DOHH2 (cell line): ENCODE results near the gene HEBP2.

Experiments
- H3F3A ChIP-seq: fragments of 200-600 bp; sonication (generic), shearing (Covaris generic); 2 replicates; pipeline ENCODE4 v1.6.0; 2016; ENCODE audit warnings: antibody characterized with exemption, mild to moderate bottlenecking; ENCODE audit not compliant: control insufficient read depth, insufficient read depth
- H3K27ac ChIP-seq: fragments of 200-600 bp; sonication (generic); 2 replicates; pipeline ENCODE4 v1.5.1; 2014; ENCODE audit warnings: low read depth, mild to moderate bottlenecking, low read length, moderate library complexity
- H3K27me3 ChIP-seq: fragments of 200-600 bp; sonication (generic); 2 replicates; pipeline ENCODE4 v1.6.1; 2014; ENCODE audit warnings: mild to moderate bottlenecking, low read length, mixed read lengths; ENCODE audit not compliant: control insufficient read depth
- H3K36me3 ChIP-seq: fragments of 200-600 bp; sonication (generic); 2 replicates; pipeline ENCODE4 v1.6.1; 2014; ENCODE audit warnings: mild to moderate bottlenecking, low read length, moderate library complexity, mixed read lengths; ENCODE audit not compliant: control insufficient read depth
- H3K4me1 ChIP-seq: fragments of 200-600 bp; sonication (generic); 2 replicates; pipeline ENCODE4 v1.6.1; 2014; ENCODE audit warnings: mild to moderate bottlenecking, low read length, mixed read lengths; ENCODE audit not compliant: control insufficient read depth
- H3K4me2 ChIP-seq: fragments of 200-600 bp; sonication (generic); 2 replicates; pipeline ENCODE4 v1.6.0; 2014; ENCODE audit warnings: mild to moderate bottlenecking, low read length, moderate library complexity
- H3K4me3 ChIP-seq: fragments of 200-600 bp; sonication (generic); 2 replicates; pipeline ENCODE4 v1.5.1; 2014; ENCODE audit warnings: mild to moderate bottlenecking, low read length, mixed read lengths
- H3K79me2 ChIP-seq: fragments of 200-600 bp; sonication (generic); 2 replicates; pipeline ENCODE4 v1.6.1; 2014; ENCODE audit warnings: mild to moderate bottlenecking, low read length, mixed read lengths; ENCODE audit not compliant: control insufficient read depth
- H3K9me2 ChIP-seq: fragments of 200-600 bp; sonication (generic); replicated peaks from 2 replicates; pipeline ENCODE4 v1.6.1; 2014; ENCODE audit warnings: mild to moderate bottlenecking, low read length, mixed read lengths; ENCODE audit not compliant: control insufficient read depth
- H3K9me3 ChIP-seq: fragments of 200-600 bp; sonication (generic); 2 replicates; pipeline ENCODE4 v1.6.1; 2014; ENCODE audit warnings: antibody characterized with exemption, low read length, mixed read lengths; ENCODE audit not compliant: control insufficient read depth, insufficient read depth
- H4K20me1 ChIP-seq: fragments of 200-600 bp; sonication (generic); 2 replicates; pipeline ENCODE4 v1.6.0; 2014; ENCODE audit warnings: low read depth, mild to moderate bottlenecking, antibody characterized with exemption, low read length, moderate library complexity; ENCODE audit not compliant: control insufficient read depth, insufficient read depth
- CTCF ChIP-seq: fragments of 200-600 bp; sonication (generic); IDR thresholded peaks from one replicate; pipeline ENCODE4 v1.5.1; 2014; ENCODE audit warnings: antibody characterized with exemption, mild to moderate bottlenecking, low read depth, low read length; ENCODE audit not compliant: poor library complexity, severe bottlenecking
- EZH2phosphoT487 ChIP-seq: fragments of 200-600 bp; sonication (generic); IDR thresholded peaks from 2 replicates; pipeline ENCODE4 v1.6.1; 2017; ENCODE audit warnings: borderline replicate concordance, mild to moderate bottlenecking, antibody characterized with exemption, low read length, moderate library complexity, mixed read lengths

HEBP2 gene

GRCh38 chr6:138431256-138432062 lies 27.4 kb downstream of the HEBP2 start:
- no peaks in the 10 kb centered on the region for H3K9me3 ChIP-seq
- H4K20me1 ChIP-seq: no peaks in the 10 kb centered on the region
- no peaks in the 10 kb centered on the region for H3K27me3 ChIP-seq
- no peaks in the 10 kb centered on the region for H3K79me2 ChIP-seq
- no peak overlapping the region for H3K4me2 ChIP-seq
- no peaks in the 10 kb centered on the region for H3K9me2 ChIP-seq
- H3K27ac ChIP-seq: no peak overlapping the region
- H3K36me3 ChIP-seq: no peaks in the 10 kb centered on the region
- no peaks in the 10 kb centered on the region for H3F3A ChIP-seq
- TF ChIP-seq EZH2phosphoT487: no peak
- no peak for TF ChIP-seq CTCF
- no peak overlapping the region for H3K4me3 ChIP-seq
- H3K4me1 ChIP-seq: no peaks in the 10 kb centered on the region

GRCh38 chr6:138432063-138432356 lies 28.0 kb downstream of the HEBP2 start:
- no peaks in the 10 kb centered on the region for H4K20me1 ChIP-seq
- no peaks in the 10 kb centered on the region for H3F3A ChIP-seq
- no peaks in the 10 kb centered on the region for H3K79me2 ChIP-seq
- no peaks in the 10 kb centered on the region for H3K9me3 ChIP-seq
- H3K36me3 ChIP-seq: no peaks in the 10 kb centered on the region
- no peak for TF ChIP-seq EZH2phosphoT487
- no peaks in the 10 kb centered on the region for H3K9me2 ChIP-seq
- H3K27me3 ChIP-seq: no peaks in the 10 kb centered on the region
- H3K27ac ChIP-seq: no peak overlapping the region
- no peak overlapping the region for H3K4me2 ChIP-seq
- no peaks in the 10 kb centered on the region for H3K4me1 ChIP-seq
- H3K4me3 ChIP-seq: no peak overlapping the region

- H3K4me2 ChIP-seq: no peak overlapping the region
- H3K27ac ChIP-seq: no peak overlapping the region
- no peak overlapping the region for H3K4me3 ChIP-seq
- no peaks in the 10 kb centered on the region for H3K27me3 ChIP-seq
- H3F3A ChIP-seq: no peaks in the 10 kb centered on the region
- no peaks in the 10 kb centered on the region for H3K9me2 ChIP-seq
- no peaks in the 10 kb centered on the region for H4K20me1 ChIP-seq
- H3K79me2 ChIP-seq: no peaks in the 10 kb centered on the region
- no peaks in the 10 kb centered on the region for H3K9me3 ChIP-seq
- TF ChIP-seq CTCF (no peak), EZH2phosphoT487 (no peak)
- no peaks in the 10 kb centered on the region for H3K36me3 ChIP-seq
- H3K4me1 ChIP-seq: no peaks in the 10 kb centered on the region
These were observed 30.1 kb downstream of the HEBP2 start for GRCh38 chr6:138434096-138434495.

- Histone ChIP-seq H3K4me2 (no peak overlapping the region), H3K79me2 (no peaks in the 10 kb centered on the region), H3K27ac (no peak overlapping the region), H3K9me2 (no peaks in the 10 kb centered on the region), H3K36me3 (no peaks in the 10 kb centered on the region), H3K27me3 (no peaks in the 10 kb centered on the region), H3K4me3 (no peak overlapping the region), H3K9me3 (no peaks in the 10 kb centered on the region), H4K20me1 (no peaks in the 10 kb centered on the region), H3F3A (no peaks in the 10 kb centered on the region), H3K4me1 (no peaks in the 10 kb centered on the region)
- no peak for TF ChIP-seq CTCF
- TF ChIP-seq EZH2phosphoT487: no peak
These were observed 30.9 kb downstream of the HEBP2 start for GRCh38 chr6:138434925-138435324.
